SU-DHL-6 (cell line): Measurements from ENCODE around the gene ZNF555.

Experiments
- H2AFZ ChIP-seq: fragments of 200-600 bp; sonication (generic); 2 replicates; pipeline ENCODE4 v1.6.1; 2014; ENCODE audit warnings: low read depth, mild to moderate bottlenecking, moderate library complexity, mixed read lengths, antibody characterized with exemption, low read length; ENCODE audit not compliant: severe bottlenecking
- H3F3A ChIP-seq: fragments of 200-600 bp; shearing (Covaris generic); 2 replicates; pipeline ENCODE4 v1.6.0; 2016; ENCODE audit warnings: antibody characterized with exemption, mild to moderate bottlenecking; ENCODE audit not compliant: insufficient read depth
- H3K27ac ChIP-seq: fragments of 200-600 bp; sonication (generic); 2 replicates; pipeline ENCODE4 v1.5.1; 2016; ENCODE audit warnings: low read depth, mild to moderate bottlenecking, low read length, moderate library complexity, mixed read lengths
- H3K27me3 ChIP-seq: fragments of 200-600 bp; sonication (generic), shearing (Covaris generic); 2 replicates; pipeline ENCODE4 v1.6.0; 2014; ENCODE audit warnings: mild to moderate bottlenecking, low read length
- H3K36me3 ChIP-seq: fragments of 200-600 bp; sonication (generic); 2 replicates; pipeline ENCODE4 v1.6.1; 2014; ENCODE audit warnings: mild to moderate bottlenecking, low read length, mixed read lengths
- H3K4me2 ChIP-seq: fragments of 300-600, 200-600 bp; shearing (Covaris generic), sonication (generic); 2 replicates; pipeline ENCODE4 v1.6.0; 2014; ENCODE audit warnings: low read length, low read depth, mild to moderate bottlenecking; ENCODE audit not compliant: poor library complexity, severe bottlenecking
- H3K4me3 ChIP-seq: fragments of 200-600 bp; sonication (generic); 2 replicates; pipeline ENCODE4 v1.5.1; 2014; ENCODE audit warnings: antibody characterized with exemption, low read length, mild to moderate bottlenecking, mixed read lengths; ENCODE audit not compliant: insufficient read depth, poor library complexity, severe bottlenecking
- H3K79me2 ChIP-seq: fragments of 200-600 bp; sonication (generic); 2 replicates; pipeline ENCODE4 v1.6.1; 2014; ENCODE audit warnings: mild to moderate bottlenecking, low read length, moderate library complexity; ENCODE audit not compliant: insufficient read depth
- H3K9ac ChIP-seq: fragments of 200-600 bp; sonication (generic); 2 replicates; pipeline ENCODE4 v1.7.0; 2014; ENCODE audit warnings: mild to moderate bottlenecking, low read length
- H3K9me2 ChIP-seq: fragments of 200-600 bp; sonication (generic); replicated peaks from 2 replicates; pipeline ENCODE4 v1.6.1; 2014; ENCODE audit warnings: low read length; ENCODE audit not compliant: insufficient read depth
- H3K9me3 ChIP-seq: fragments of 200-600 bp; sonication (generic); 2 replicates; pipeline ENCODE4 v1.6.1; 2014; ENCODE audit warnings: low read length, mixed read lengths; ENCODE audit not compliant: insufficient read depth
- H4K20me1 ChIP-seq: fragments of 200-600 bp; sonication (generic); 2 replicates; pipeline ENCODE4 v1.6.1; 2014; ENCODE audit warnings: low read depth, mild to moderate bottlenecking, antibody characterized with exemption, low read length, moderate library complexity, mixed read lengths
- CTCF ChIP-seq: fragments of 200-600 bp; sonication (generic); IDR thresholded peaks from one replicate; pipeline ENCODE4 v1.5.1; 2017; ENCODE audit warnings: antibody characterized with exemption, mild to moderate bottlenecking, low read length, moderate library complexity; ENCODE audit not compliant: insufficient read depth, poor library complexity, severe bottlenecking
- EZH2phosphoT487 ChIP-seq: fragments of 200-600 bp; sonication (generic), shearing (Covaris generic); conservative IDR thresholded peaks from 2 replicates; pipeline ENCODE4 v1.6.1; 2018; ENCODE audit warnings: mild to moderate bottlenecking, antibody characterized with exemption, low read length, moderate library complexity, mixed read lengths

The ZNF555 gene

DNA sequence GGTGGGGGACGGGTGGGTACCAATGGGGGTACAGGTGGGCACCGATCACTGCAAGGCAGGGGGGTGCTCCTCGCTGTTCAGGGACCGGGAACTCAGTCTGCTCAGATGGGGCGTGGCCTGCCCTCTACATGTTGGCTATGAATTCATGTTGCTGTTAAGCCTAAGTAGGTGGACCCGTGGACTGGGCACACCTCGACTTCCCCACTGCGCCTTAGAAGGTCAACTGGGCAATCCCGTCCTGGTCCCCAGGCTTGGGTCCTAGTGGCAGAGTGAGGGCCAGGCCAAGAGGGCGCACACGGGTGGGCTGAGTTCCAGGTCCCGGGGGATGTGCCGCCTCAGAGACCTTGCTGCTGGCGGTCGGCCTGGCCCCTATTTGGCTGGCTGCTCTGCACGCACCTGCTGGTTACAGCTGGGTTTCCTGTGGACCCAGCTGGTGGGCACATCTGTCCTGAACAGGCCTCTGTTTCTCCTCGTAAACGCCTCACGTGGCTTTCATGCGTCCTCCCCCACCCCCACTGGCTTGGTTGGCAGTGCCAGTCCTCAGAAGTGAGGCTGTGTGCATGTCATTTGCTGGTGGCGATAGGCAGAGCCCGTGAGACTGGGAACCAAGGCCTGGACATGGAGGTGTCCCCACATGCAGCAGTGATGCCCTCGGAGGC lies 35.2 kb upstream of the ZNF555 start:
- H3K36me3 ChIP-seq, result no peaks in the 10 kb centered on the region
- H3K4me3 ChIP-seq, result no peak overlapping the region
- H3K9me3 ChIP-seq, result no peaks in the 10 kb centered on the region
- H3K4me2 ChIP-seq, result no peak overlapping the region
- no peak overlapping the region for H2AFZ ChIP-seq
- no peak for TF ChIP-seq EZH2phosphoT487
- TF ChIP-seq CTCF, result no peak
- no peak overlapping the region for H3K9ac ChIP-seq
- no peak overlapping the region for H3K27ac ChIP-seq
- no peaks in the 10 kb centered on the region for H3F3A ChIP-seq
- H3K79me2 ChIP-seq, result no peaks in the 10 kb centered on the region
- no peaks in the 10 kb centered on the region for H3K27me3 ChIP-seq
- no peaks in the 10 kb centered on the region for H3K9me2 ChIP-seq
- H4K20me1 ChIP-seq, result no peaks in the 10 kb centered on the region

- Histone ChIP-seq H3F3A (no peaks in the 10 kb centered on the region), H4K20me1 (no peaks in the 10 kb centered on the region), H3K27me3 (no peaks in the 10 kb centered on the region), H3K9me3 (no peaks in the 10 kb centered on the region), H3K36me3 (no peaks in the 10 kb centered on the region), H3K79me2 (no peaks in the 10 kb centered on the region), H2AFZ (no peak overlapping the region), H3K4me3 (no peak overlapping the region), H3K9ac (no peak overlapping the region), H3K9me2 (no peaks in the 10 kb centered on the region), H3K27ac (no peak overlapping the region), H3K4me2 (no peak overlapping the region)
- TF ChIP-seq CTCF, result no peak
- TF ChIP-seq EZH2phosphoT487, result no peak
Measured at GRCh38 chr19:2806736-2807378, 34.4 kb upstream of the ZNF555 start.

DNA sequence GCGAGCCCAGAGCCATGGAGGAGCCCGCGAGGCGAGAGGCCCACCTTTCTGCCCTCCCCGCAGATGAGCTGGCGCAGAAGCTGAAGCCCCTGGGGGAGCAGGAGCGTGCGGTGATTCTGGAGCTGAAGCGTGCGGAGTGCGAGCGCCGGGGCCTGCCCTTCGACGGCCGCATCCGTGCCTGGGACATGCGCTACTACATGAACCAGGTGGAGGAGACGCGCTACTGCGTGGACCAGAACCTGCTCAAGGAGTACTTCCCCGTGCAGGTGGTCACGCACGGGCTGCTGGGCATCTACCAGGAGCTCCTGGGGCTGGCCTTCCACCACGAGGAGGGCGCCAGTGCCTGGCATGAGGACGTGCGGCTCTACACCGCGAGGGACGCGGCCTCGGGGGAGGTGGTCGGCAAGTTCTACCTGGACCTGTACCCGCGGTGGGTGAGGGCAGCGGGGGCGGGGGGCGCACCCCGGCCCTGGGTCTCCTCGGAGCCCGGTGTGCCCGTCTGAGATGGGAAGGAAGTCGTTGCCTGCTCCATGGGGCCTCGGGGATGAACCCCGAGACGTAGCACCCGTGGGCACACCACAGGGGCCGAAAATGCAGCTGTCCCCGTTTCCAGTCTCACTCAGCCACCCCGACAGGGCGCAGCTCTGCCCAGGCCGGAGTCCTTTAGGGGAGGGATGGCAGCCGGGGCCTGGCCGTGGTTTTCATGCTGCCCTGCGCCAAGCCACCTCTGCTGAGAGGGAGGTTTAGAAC lies 33.7 kb upstream of the ZNF555 start:
- Histone ChIP-seq H3K27me3 (no peaks in the 10 kb centered on the region), H3F3A (no peaks in the 10 kb centered on the region), H3K27ac (no peak overlapping the region), H3K79me2 (no peaks in the 10 kb centered on the region), H3K9me3 (no peaks in the 10 kb centered on the region), H4K20me1 (no peaks in the 10 kb centered on the region), H2AFZ (no peak overlapping the region), H3K4me2 (no peak overlapping the region), H3K4me3 (no peak overlapping the region), H3K36me3 (no peaks in the 10 kb centered on the region), H3K9me2 (no peaks in the 10 kb centered on the region), H3K9ac (no peak overlapping the region)
- TF ChIP-seq EZH2phosphoT487, result no peak
- no peak for TF ChIP-seq CTCF
